Activated naive CD4-positive, alpha-beta T cell treated with anti-CD3 and anti-CD28 coated beads, Interleukin-2, amount 10 ng/mL, durations not matched to agents 5 hours and 36 hours (primary cell): ENCODE results near the gene FFAR3. TPM values are rescaled to one million over a fixed set of nuclear protein-coding genes. Genes with fewer than 3 reads are reported as not detected.

ENCODE experiments used
- microRNA-seq: library from miRNA; unstranded; fragments of <30 nt; microRNA quantifications from one replicate; pipeline ENCODE4 v1.2.0, GENCODE V29; 2022; ENCODE audit warnings: borderline microRNAs expressed, borderline replicate concordance
- total RNA-seq, 2 experiments: library from RNA; stranded (reverse); gene quantifications; one replicate each; pipeline ENCODE4 v1.2.3, GENCODE V29; 2021

Gene FFAR3
- total RNA-seq: not detected

GRCh38 chr19:35357867-35358573, at the start of gene FFAR3:
Gene FFAR3 (plus strand): TSS chr19:35358460. CDS start chr19:35358891, 431 bp downstream.

GRCh38 chr19:35328851-35329285, 29.4 kb upstream of the FFAR3 start, which contains the start of gene CD22:
Gene CD22 (plus strand): TSS chr19:35329187. CDS start chr19:35332041, 2,854 bp downstream.

GRCh38 chr19:35347171-35347929, 10.9 kb upstream of the FFAR3 start, which contains the start of gene FFAR1:
Gene FFAR1 (plus strand): TSS chr19:35347902. CDS start chr19:35351552, 3,650 bp downstream.

GRCh38 chr19:35370722-35371121, 12.5 kb downstream of the FFAR3 start, which contains the start of gene GPR42:
Gene GPR42 (plus strand): TSS chr19:35371068. CDS start chr19:35371360, 292 bp downstream.

Small RNA genes within 50 kb of the gene (microRNA-seq; reads per million reads assigned to microRNA genes)
- not detected for gene MIR5196

Other genes starting within 250 kb of the FFAR3 start
- gene FXYD3, start 242.6 kb upstream of the FFAR3 start, total RNA-seq: not detected
- gene LGI4, start 223.4 kb upstream of the FFAR3 start, total RNA-seq: 1 to 10 TPM; 1.0 TPM
- gene FXYD1, start 219.6 kb upstream of the FFAR3 start, total RNA-seq: 1 to 10 TPM; 4.5 to 6.3 TPM
- gene FXYD7, start 215.2 kb upstream of the FFAR3 start, total RNA-seq: 10 to 100 TPM; 20.4 to 22.1 TPM
- gene FXYD5, start 203.7 kb upstream of the FFAR3 start, total RNA-seq: 100 to 1,000 TPM; 732 to 764 TPM
- not detected for gene FAM187B, start 129.7 kb upstream of the FFAR3 start, total RNA-seq
- gene LSR, start 109.5 kb upstream of the FFAR3 start, total RNA-seq: 10 to 100 TPM; 18.5 to 20.1 TPM
- 100 to 1,000 TPM; 187 TPM for gene USF2, start 89.5 kb upstream of the FFAR3 start, total RNA-seq
- 1 to 10 TPM in 1 of 2 experiments, under 1 TPM in 1; 0.60 to 1.1 TPM for gene HAMP, start 75.9 kb upstream of the FFAR3 start, total RNA-seq
- under 1 TPM in 1 of 2 experiments, not detected in 1; 0.14 TPM for gene MAG, start 66.3 kb upstream of the FFAR3 start, total RNA-seq
- gene CD22, start 29.3 kb upstream of the FFAR3 start, total RNA-seq: under 1 TPM; 0.24 to 0.50 TPM
- not detected for gene FFAR1, start 10.6 kb upstream of the FFAR3 start, total RNA-seq
- gene GPR42, start 12.6 kb downstream of the FFAR3 start, total RNA-seq: not detected
- not detected for gene FFAR2, start 89.8 kb downstream of the FFAR3 start, total RNA-seq
- gene KRTDAP, start 132.0 kb downstream of the FFAR3 start, total RNA-seq: not detected
- not detected for gene DMKN, start 155.2 kb downstream of the FFAR3 start, total RNA-seq
- not detected for gene SBSN, start 169.9 kb downstream of the FFAR3 start, total RNA-seq
- not detected for gene GAPDHS, start 175.0 kb downstream of the FFAR3 start, total RNA-seq
- gene TMEM147, start 187.2 kb downstream of the FFAR3 start, total RNA-seq: 10 to 100 TPM; 46.0 to 46.8 TPM
- not detected for gene ATP4A, start 205.2 kb downstream of the FFAR3 start, total RNA-seq
- gene PMIS2, start 227.7 kb downstream of the FFAR3 start, total RNA-seq: not detected